Esophagus muscularis mucosa (tissue), 4 donors: ENCODE measurements around the gene CD300E. TPM values are rescaled to one million over a fixed set of nuclear protein-coding genes. Genes with fewer than 3 reads are reported as not detected.

Experiments
- DNase-seq: peaks from one replicate; pipeline ENCODE4 v3.0.0-alpha.2; 2017; ENCODE audit errors: extremely low spot score
- H3K27ac ChIP-seq, 4 donors: fragments of 200-600 bp; sonication (generic); replicated peaks in 1 of 4; 1 replicate in 3 of 4; 2 replicates in 1 of 4; pipeline ENCODE4 v1.5.1; 2016 to 2019; ENCODE audit warnings: mild to moderate bottlenecking in 1 of 4
- H3K27me3 ChIP-seq, 4 donors: fragments of 200-600 bp; sonication (generic); one replicate each; pipeline versions ENCODE4 v1.5.1 to v1.6.0; 2016 to 2019
- H3K36me3 ChIP-seq, 4 donors: fragments of 200-600 bp; sonication (generic); one replicate each; pipeline ENCODE4 v1.5.1; 2016 to 2019
- H3K4me1 ChIP-seq, 4 donors: fragments of 200-600 bp; sonication (generic); one replicate each; pipeline ENCODE4 v1.5.1; 2016 to 2019
- H3K4me3 ChIP-seq, 4 donors: fragments of 200-600 bp; sonication (generic); 1 replicate in 2 of 4; 2 replicates in 2 of 4; pipeline ENCODE4 v1.5.1; 2016 to 2019; ENCODE audit warnings: mild to moderate bottlenecking in 4 of 4, moderate library complexity in 1 of 4
- H3K9me3 ChIP-seq, 4 donors: fragments of 200-600 bp; sonication (generic); 1 replicate in 3 of 4; 2 replicates in 1 of 4; pipeline ENCODE4 v1.5.1; 2016 to 2019
- EP300 ChIP-seq: sonication (generic); formaldehyde crosslinking; IDR thresholded peaks from one replicate; pipeline ENCODE4 v1.6.1; 2017; ENCODE audit warnings: antibody characterized with exemption
- POLR2A ChIP-seq: fragments of 450-650 bp; IDR thresholded peaks from one replicate; pipeline ENCODE4 v1.6.1; 2017; ENCODE audit warnings: antibody characterized with exemption, moderate library complexity, mild to moderate bottlenecking, low read depth
- POLR2AphosphoS5 ChIP-seq, 2 donors: sonication (generic); formaldehyde crosslinking; IDR thresholded peaks; one replicate each; pipeline ENCODE4 v1.6.1; 2017; ENCODE audit warnings: antibody characterized with exemption in 2 of 2
- WGBS: methylation state at CpG from one replicate; pipeline ENCODE4 v1.1.5; 2018; 5-methylcytosine and 5-hydroxymethylcytosine counted together
- intact Hi-C: fragments of 100-400 bp; cut with DNase I; formaldehyde crosslinking; loops from one replicate; pipeline ENCODE4 v1.15.1; 2023
- total RNA-seq, 4 donors: library from RNA; depleted of rRNA; stranded (reverse); fragments of >200 nt; gene quantifications; one replicate each; pipeline versions ENCODE4 v1.1.0 to v1.2.1, GENCODE V29; 2016
- TF ChIP-seq, protein P1 (sequence below), 3 experiments: fragments of 200-600 bp in 2 of 3; fragments of 450-650 bp in 1 of 3; sonication (generic) in 2 of 3; IDR thresholded peaks; one replicate each; pipeline ENCODE4 v1.5.1; 2017 to 2019; ENCODE audit warnings: antibody characterized with exemption in 3 of 3, mild to moderate bottlenecking in 2 of 3, moderate library complexity in 1 of 3

Gene CD300E
- total RNA-seq, 4 donors from 2014 or later: 0.39 to 5.0 (median 0.62) TPM

DNA sequence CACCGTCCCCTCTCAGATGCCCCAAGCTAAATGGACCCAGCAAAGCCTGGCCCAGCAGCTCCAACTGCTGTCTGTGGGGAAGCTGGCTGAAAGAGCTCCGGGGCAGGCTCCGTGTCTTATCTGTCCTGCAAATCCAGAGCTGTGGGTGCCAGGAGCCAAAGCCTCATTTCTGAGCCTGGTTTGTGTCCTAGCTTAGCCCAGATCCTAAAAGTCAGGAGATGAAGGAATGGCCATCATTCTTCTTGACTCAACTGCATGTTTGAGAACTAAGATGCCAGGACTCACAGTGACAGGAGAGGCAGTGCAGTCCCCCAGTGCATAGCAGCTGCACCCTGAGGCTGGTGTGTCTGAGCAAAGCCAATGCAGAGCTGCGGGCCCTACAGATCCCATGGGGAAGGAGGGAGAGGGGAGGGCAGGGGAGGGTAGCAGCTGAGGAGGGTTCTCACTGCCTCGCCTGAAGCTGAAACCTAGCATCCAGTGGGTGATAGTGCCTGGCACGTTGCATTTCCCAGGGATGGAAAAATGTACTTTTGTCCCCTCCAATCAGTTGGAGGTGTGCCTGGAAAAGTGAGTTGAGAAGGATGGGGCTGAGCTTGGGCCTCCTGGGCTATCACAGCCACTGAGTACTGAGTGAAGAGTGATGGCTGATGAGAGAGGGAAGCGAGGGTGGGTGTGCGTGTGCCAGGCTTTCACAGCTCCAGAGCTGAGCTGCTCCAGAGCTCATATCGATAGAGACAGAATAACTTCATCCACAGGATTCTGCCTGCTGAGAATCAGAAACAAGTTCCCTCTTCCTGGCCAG, 24.5 kb upstream of the CD300E start:
- peaks cover 0 to 47% (median 0%) of the 10 kb centered on the region in 4 donors for H3K27me3 ChIP-seq
- TF ChIP-seq POLR2A (no peak), POLR2AphosphoS5 (IDR thresholded peaks at IDR 0.05) (no peak), EP300 (no peak)
- TF ChIP-seq, protein P1, sequence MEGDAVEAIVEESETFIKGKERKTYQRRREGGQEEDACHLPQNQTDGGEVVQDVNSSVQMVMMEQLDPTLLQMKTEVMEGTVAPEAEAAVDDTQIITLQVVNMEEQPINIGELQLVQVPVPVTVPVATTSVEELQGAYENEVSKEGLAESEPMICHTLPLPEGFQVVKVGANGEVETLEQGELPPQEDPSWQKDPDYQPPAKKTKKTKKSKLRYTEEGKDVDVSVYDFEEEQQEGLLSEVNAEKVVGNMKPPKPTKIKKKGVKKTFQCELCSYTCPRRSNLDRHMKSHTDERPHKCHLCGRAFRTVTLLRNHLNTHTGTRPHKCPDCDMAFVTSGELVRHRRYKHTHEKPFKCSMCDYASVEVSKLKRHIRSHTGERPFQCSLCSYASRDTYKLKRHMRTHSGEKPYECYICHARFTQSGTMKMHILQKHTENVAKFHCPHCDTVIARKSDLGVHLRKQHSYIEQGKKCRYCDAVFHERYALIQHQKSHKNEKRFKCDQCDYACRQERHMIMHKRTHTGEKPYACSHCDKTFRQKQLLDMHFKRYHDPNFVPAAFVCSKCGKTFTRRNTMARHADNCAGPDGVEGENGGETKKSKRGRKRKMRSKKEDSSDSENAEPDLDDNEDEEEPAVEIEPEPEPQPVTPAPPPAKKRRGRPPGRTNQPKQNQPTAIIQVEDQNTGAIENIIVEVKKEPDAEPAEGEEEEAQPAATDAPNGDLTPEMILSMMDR (IDR thresholded peaks at IDR 0.05): no peak

DNA sequence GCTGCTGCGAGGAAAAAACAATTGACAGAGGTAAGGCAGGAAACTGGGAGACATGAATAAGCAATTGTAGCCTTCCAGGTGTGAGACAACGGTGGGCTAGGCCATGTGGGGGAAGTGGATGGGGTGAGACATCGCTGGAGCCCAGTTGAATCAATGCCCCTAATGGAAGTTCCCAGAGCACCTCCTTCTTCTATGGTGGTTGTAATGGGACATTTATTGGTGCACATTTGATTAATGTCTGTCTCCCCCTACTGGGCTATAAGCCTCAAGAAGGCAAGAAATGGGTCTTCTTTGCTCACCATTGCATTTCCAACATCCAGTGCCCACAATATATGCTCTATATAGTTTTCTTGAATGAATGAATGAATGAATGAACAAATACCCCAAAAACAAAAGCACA, 22.7 kb upstream of the CD300E start:
- intact Hi-C loops: no loop called here
- no peak overlapping the region for H3K27ac ChIP-seq
- no peaks in the 10 kb centered on the region for H3K4me1 ChIP-seq
- TF ChIP-seq, protein P1 (IDR thresholded peaks at IDR 0.05): no peak
- TF ChIP-seq EP300 (no peak), POLR2A (no peak), POLR2AphosphoS5 (IDR thresholded peaks at IDR 0.05) (no peak)
- no peaks in the 10 kb centered on the region for H3K36me3 ChIP-seq
- no peak for DNase-seq
- 64% methylated on average over 3 of the region's 3 CpGs for WGBS
- peaks cover 0 to 46% (median 3%) of the 10 kb centered on the region in 4 donors for H3K27me3 ChIP-seq
- no peaks in the 10 kb centered on the region for H3K9me3 ChIP-seq
- H3K4me3 ChIP-seq: no peak overlapping the region

More for the DNA sequence above, 24.5 kb upstream of the CD300E start:
- H3K36me3 ChIP-seq: no peaks in the 10 kb centered on the region
- DNase-seq: no peak
- no peaks in the 10 kb centered on the region for H3K4me1 ChIP-seq
- WGBS: 78% methylated on average over 7 of the region's 9 CpGs
- H3K4me3 ChIP-seq: no peak overlapping the region
- intact Hi-C loops: no loop called here
- H3K27ac ChIP-seq: no peak overlapping the region
- no peaks in the 10 kb centered on the region for H3K9me3 ChIP-seq

DNA sequence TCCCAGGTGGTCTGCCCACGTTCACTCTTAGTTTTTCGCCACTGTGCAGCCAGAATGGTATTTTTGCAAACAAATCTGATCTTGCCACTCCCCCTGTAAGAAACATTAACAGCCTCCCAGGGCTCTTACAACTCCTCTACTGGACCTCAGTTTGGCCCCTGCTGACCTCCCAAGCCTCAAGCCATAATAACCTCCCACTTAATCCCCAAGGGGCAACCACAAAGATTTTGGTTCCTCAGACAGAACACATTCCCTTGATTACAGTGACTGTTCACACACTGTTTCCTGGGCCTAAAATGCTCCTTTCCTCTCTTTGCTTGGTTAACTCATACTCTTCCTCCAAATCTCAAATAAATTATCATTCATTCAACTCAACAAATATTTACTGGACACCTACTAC, 21.5 kb upstream of the CD300E start:
- H3K36me3 ChIP-seq: no peaks in the 10 kb centered on the region
- TF ChIP-seq POLR2AphosphoS5 (IDR thresholded peaks at IDR 0.05) (no peak), EP300 (no peak), POLR2A (no peak)
- TF ChIP-seq, protein P1 (IDR thresholded peaks at IDR 0.05): no peak
- no peaks in the 10 kb centered on the region for H3K4me1 ChIP-seq
- H3K27me3 ChIP-seq: peaks cover 0 to 45% (median 3%) of the 10 kb centered on the region in 4 donors
- no peak overlapping the region for H3K27ac ChIP-seq
- no peaks in the 10 kb centered on the region for H3K9me3 ChIP-seq
- intact Hi-C loops: no loop called here
- DNase-seq: no peak
- no peak overlapping the region for H3K4me3 ChIP-seq
- 71% methylated on average over 2 of the region's 2 CpGs for WGBS

DNA sequence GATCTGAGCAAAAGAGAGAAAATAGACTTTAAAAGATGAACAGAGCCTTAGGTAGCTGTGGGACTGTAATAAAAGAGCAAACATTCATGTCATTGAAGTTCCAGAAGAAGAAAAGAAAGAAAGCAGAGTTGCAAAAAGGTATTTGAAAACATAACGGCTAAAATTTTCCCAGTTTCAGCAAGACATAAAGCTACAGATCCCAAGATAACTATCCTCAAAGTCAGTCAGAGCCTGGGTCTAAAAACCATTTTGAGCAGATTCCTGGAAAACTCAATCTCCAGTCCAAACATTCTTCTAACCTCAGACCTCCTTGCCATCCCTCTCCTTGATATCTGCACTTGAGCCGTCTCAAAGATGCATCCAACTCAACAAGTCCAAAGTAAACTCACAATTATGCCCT, 20.9 kb upstream of the CD300E start:
- WGBS: 84% methylated on average over 2 of the region's 2 CpGs
- Histone ChIP-seq H3K9me3 (no peaks in the 10 kb centered on the region), H3K27me3 (peaks cover 0 to 45% (median 3%) of the 10 kb centered on the region in 4 donors), H3K27ac (no peak overlapping the region), H3K4me1 (no peaks in the 10 kb centered on the region), H3K4me3 (no peak overlapping the region), H3K36me3 (no peaks in the 10 kb centered on the region)
- TF ChIP-seq EP300: no peak
- no peak for TF ChIP-seq POLR2AphosphoS5 (IDR thresholded peaks at IDR 0.05)
- TF ChIP-seq, protein P1 (IDR thresholded peaks at IDR 0.05): no peak
- no peak for TF ChIP-seq POLR2A
- intact Hi-C loops: no loop called here
- no peak for DNase-seq
